ENCODE results near the gene RNF4.
"Not testable (repeated sequence)": the region's sequence is repeated elsewhere in the genome, so short reads cannot be mapped to it uniquely, and the experiment has no call there.

The RNF4 gene

GRCh38 chr4:2457481-2458295 lies 11.2 kb upstream of the RNF4 start:
- no peak overlapping the region for H3K27ac ChIP-seq (ENCODE audit: low read depth, low read length)
- H3K9me3 ChIP-seq (ENCODE audit: control insufficient read depth in 5 of 5, low read length in 5 of 5): no peaks in the 10 kb centered on the region
- no peak overlapping the region for H3K4me3 ChIP-seq (ENCODE audit: low read depth in 1 of 5, low read length in 5 of 5)
- no peaks in the 10 kb centered on the region for H3K36me3 ChIP-seq (ENCODE audit: control insufficient read depth in 5 of 5, insufficient read depth in 5 of 5, low read length in 5 of 5)
- peaks cover 0 to 9% (median 5%) of the 10 kb centered on the region in 5 donors for H3K4me1 ChIP-seq (ENCODE audit: control insufficient read depth in 5 of 5, insufficient read depth in 5 of 5, low read length in 5 of 5)
- H3K9ac ChIP-seq (ENCODE audit: low read length in 5 of 5): no peak overlapping the region
- peaks cover 0 to 18% (median 11%) of the 10 kb centered on the region in 5 donors for H3K27me3 ChIP-seq (ENCODE audit: control insufficient read depth in 5 of 5, insufficient read depth in 4 of 5, low read length in 5 of 5)

- Histone ChIP-seq H3K27ac (ENCODE audit: low read depth, low read length) (no peak overlapping the region), H3K4me3 (ENCODE audit: low read depth in 1 of 5, low read length in 5 of 5) (no peak overlapping the region), H3K9ac (ENCODE audit: low read length in 5 of 5) (no peak overlapping the region), H3K9me3 (ENCODE audit: control insufficient read depth in 5 of 5, low read length in 5 of 5) (no peaks in the 10 kb centered on the region), H3K4me1 (ENCODE audit: control insufficient read depth in 5 of 5, insufficient read depth in 5 of 5, low read length in 5 of 5) (peaks cover 0 to 14% (median 9%) of the 10 kb centered on the region in 5 donors), H3K27me3 (ENCODE audit: control insufficient read depth in 5 of 5, insufficient read depth in 4 of 5, low read length in 5 of 5) (peaks cover 0 to 18% (median 11%) of the 10 kb centered on the region in 5 donors), H3K36me3 (ENCODE audit: control insufficient read depth in 5 of 5, insufficient read depth in 5 of 5, low read length in 5 of 5) (no peaks in the 10 kb centered on the region)
Measured at GRCh38 chr4:2458546-2459491, 10.1 kb upstream of the RNF4 start.

GRCh38 chr4:2459589-2460349 lies 9.1 kb upstream of the RNF4 start:
- H3K4me3 ChIP-seq (ENCODE audit: low read depth in 1 of 5, low read length in 5 of 5): no peak overlapping the region
- H3K27me3 ChIP-seq (ENCODE audit: control insufficient read depth in 5 of 5, insufficient read depth in 4 of 5, low read length in 5 of 5): peaks cover 0 to 18% (median 11%) of the 10 kb centered on the region in 5 donors
- no peak overlapping the region for H3K27ac ChIP-seq (ENCODE audit: low read depth, low read length)
- no peak overlapping the region for H3K9ac ChIP-seq (ENCODE audit: low read length in 5 of 5)
- peaks cover 0 to 14% (median 9%) of the 10 kb centered on the region in 5 donors for H3K4me1 ChIP-seq (ENCODE audit: control insufficient read depth in 5 of 5, insufficient read depth in 5 of 5, low read length in 5 of 5)
- no peaks in the 10 kb centered on the region for H3K9me3 ChIP-seq (ENCODE audit: control insufficient read depth in 5 of 5, low read length in 5 of 5)
- no peaks in the 10 kb centered on the region for H3K36me3 ChIP-seq (ENCODE audit: control insufficient read depth in 5 of 5, insufficient read depth in 5 of 5, low read length in 5 of 5)

- H3K27me3 ChIP-seq (ENCODE audit: control insufficient read depth in 5 of 5, insufficient read depth in 4 of 5, low read length in 5 of 5): peaks cover 0 to 18% (median 11%) of the 10 kb centered on the region in 5 donors
- H3K9ac ChIP-seq (ENCODE audit: low read length in 5 of 5): no peak overlapping the region
- H3K36me3 ChIP-seq (ENCODE audit: control insufficient read depth in 5 of 5, insufficient read depth in 5 of 5, low read length in 5 of 5): no peaks in the 10 kb centered on the region
- no peaks in the 10 kb centered on the region for H3K9me3 ChIP-seq (ENCODE audit: control insufficient read depth in 5 of 5, low read length in 5 of 5)
- H3K4me1 ChIP-seq (ENCODE audit: control insufficient read depth in 5 of 5, insufficient read depth in 5 of 5, low read length in 5 of 5): peaks cover 0 to 14% (median 9%) of the 10 kb centered on the region in 5 donors
- H3K27ac ChIP-seq (ENCODE audit: low read depth, low read length): no peak overlapping the region
- no peak overlapping the region for H3K4me3 ChIP-seq (ENCODE audit: low read depth in 1 of 5, low read length in 5 of 5)
Measured at GRCh38 chr4:2461246-2461960, 7.5 kb upstream of the RNF4 start.

GRCh38 chr4:2462218-2462991 lies 6.5 kb upstream of the RNF4 start:
- no peaks in the 10 kb centered on the region for H3K36me3 ChIP-seq (ENCODE audit: control insufficient read depth in 5 of 5, insufficient read depth in 5 of 5, low read length in 5 of 5)
- H3K4me3 ChIP-seq (ENCODE audit: low read depth in 1 of 5, low read length in 5 of 5): peak overlapping the region in 4 of 5 donors; percentile 36 to 63 (median 54)
- peak overlapping the region in 3 of 5 donors; percentile 6 to 35 (median 25) for H3K9ac ChIP-seq (ENCODE audit: low read length in 5 of 5)
- peaks cover 0 to 14% (median 9%) of the 10 kb centered on the region in 5 donors for H3K4me1 ChIP-seq (ENCODE audit: control insufficient read depth in 5 of 5, insufficient read depth in 5 of 5, low read length in 5 of 5)
- no peak overlapping the region for H3K27ac ChIP-seq (ENCODE audit: low read depth, low read length)
- peaks cover 0 to 17% (median 11%) of the 10 kb centered on the region in 5 donors for H3K27me3 ChIP-seq (ENCODE audit: control insufficient read depth in 5 of 5, insufficient read depth in 4 of 5, low read length in 5 of 5)
- H3K9me3 ChIP-seq (ENCODE audit: control insufficient read depth in 5 of 5, low read length in 5 of 5): no peaks in the 10 kb centered on the region

GRCh38 chr4:2462992-2463762 lies 5.7 kb upstream of the RNF4 start:
- Histone ChIP-seq H3K9ac (ENCODE audit: low read length in 5 of 5) (peak overlapping the region in 1 of 5 donors; percentile 35), H3K9me3 (ENCODE audit: control insufficient read depth in 5 of 5, low read length in 5 of 5) (no peaks in the 10 kb centered on the region), H3K27me3 (ENCODE audit: control insufficient read depth in 5 of 5, insufficient read depth in 4 of 5, low read length in 5 of 5) (peaks cover 0 to 14% (median 11%) of the 10 kb centered on the region in 5 donors), H3K36me3 (ENCODE audit: control insufficient read depth in 5 of 5, insufficient read depth in 5 of 5, low read length in 5 of 5) (no peaks in the 10 kb centered on the region), H3K4me3 (ENCODE audit: low read depth in 1 of 5, low read length in 5 of 5) (peak overlapping the region in 4 of 5 donors; percentile 11 to 63 (median 46)), H3K4me1 (ENCODE audit: control insufficient read depth in 5 of 5, insufficient read depth in 5 of 5, low read length in 5 of 5) (peaks cover 0 to 20% (median 16%) of the 10 kb centered on the region in 5 donors), H3K27ac (ENCODE audit: low read depth, low read length) (no peak overlapping the region)

- no peaks in the 10 kb centered on the region for H3K36me3 ChIP-seq (ENCODE audit: control insufficient read depth in 5 of 5, insufficient read depth in 5 of 5, low read length in 5 of 5)
- no peak overlapping the region for H3K4me3 ChIP-seq (ENCODE audit: low read depth in 1 of 5, low read length in 5 of 5)
- no peak overlapping the region for H3K9ac ChIP-seq (ENCODE audit: low read length in 5 of 5)
- H3K4me1 ChIP-seq (ENCODE audit: control insufficient read depth in 5 of 5, insufficient read depth in 5 of 5, low read length in 5 of 5): peaks cover 2 to 36% (median 29%) of the 10 kb centered on the region in 5 donors
- H3K27ac ChIP-seq (ENCODE audit: low read depth, low read length): no peak overlapping the region
- no peaks in the 10 kb centered on the region for H3K9me3 ChIP-seq (ENCODE audit: control insufficient read depth in 5 of 5, low read length in 5 of 5)
- H3K27me3 ChIP-seq (ENCODE audit: control insufficient read depth in 5 of 5, insufficient read depth in 4 of 5, low read length in 5 of 5): peaks cover 0 to 1% (median 0%) of the 10 kb centered on the region in 5 donors
Measured at GRCh38 chr4:2465032-2465431, 3.9 kb upstream of the RNF4 start.

GRCh38 chr4:2465544-2465943 lies 3.4 kb upstream of the RNF4 start:
- H3K9me3 ChIP-seq (ENCODE audit: control insufficient read depth in 5 of 5, low read length in 5 of 5); H3K27ac ChIP-seq (ENCODE audit: low read depth, low read length); H3K36me3 ChIP-seq (ENCODE audit: control insufficient read depth in 5 of 5, insufficient read depth in 5 of 5, low read length in 5 of 5); H3K27me3 ChIP-seq (ENCODE audit: control insufficient read depth in 5 of 5, insufficient read depth in 4 of 5, low read length in 5 of 5); H3K4me3 ChIP-seq (ENCODE audit: low read depth in 1 of 5, low read length in 5 of 5); H3K9ac ChIP-seq (ENCODE audit: low read length in 5 of 5): not testable (repeated sequence)
- H3K4me1 ChIP-seq (ENCODE audit: control insufficient read depth in 5 of 5, insufficient read depth in 5 of 5, low read length in 5 of 5): peaks cover 4 to 41% (median 34%) of the 10 kb centered on the region in 5 donors
